HUES64 (cell line): Measurements from ENCODE around the gene STARD13.

Source experiments
- H3K27ac ChIP-seq: 2 replicates; pipeline ENCODE4 v1.7.0; 2013; ENCODE audit warnings: low read depth, low read length, inconsistent platforms
- H3K27me3 ChIP-seq: 2 replicates; pipeline ENCODE4 v1.6.1; 2013; ENCODE audit warnings: mild to moderate bottlenecking, low read length; ENCODE audit not compliant: insufficient read depth
- H3K36me3 ChIP-seq: 2 replicates; pipeline ENCODE4 v1.6.1; 2013; ENCODE audit warnings: mild to moderate bottlenecking, low read length; ENCODE audit not compliant: insufficient read depth
- H3K4me1 ChIP-seq: 2 replicates; pipeline ENCODE4 v1.6.1; 2013; ENCODE audit warnings: mild to moderate bottlenecking, low read length, moderate library complexity; ENCODE audit not compliant: insufficient read depth
- H3K4me3 ChIP-seq: 2 replicates; pipeline ENCODE4 v1.5.1; 2013; ENCODE audit warnings: mild to moderate bottlenecking, low read length, moderate library complexity
- H3K9ac ChIP-seq: 2 replicates; pipeline ENCODE4 v1.6.1; 2013; ENCODE audit warnings: mild to moderate bottlenecking, low read depth, low read length
- H3K9me3 ChIP-seq: 2 replicates; pipeline ENCODE4 v1.6.1; 2013; ENCODE audit warnings: low read depth, low read length; ENCODE audit not compliant: insufficient read depth
- WGBS: fragments of 150-250, 120-280 bp; methylation state at CpG from one replicate; pipeline ENCODE4 v1.1.7; 2013; ENCODE audit warnings: missing lambda C conversion rate; 5-methylcytosine and 5-hydroxymethylcytosine counted together

STARD13 gene

DNA sequence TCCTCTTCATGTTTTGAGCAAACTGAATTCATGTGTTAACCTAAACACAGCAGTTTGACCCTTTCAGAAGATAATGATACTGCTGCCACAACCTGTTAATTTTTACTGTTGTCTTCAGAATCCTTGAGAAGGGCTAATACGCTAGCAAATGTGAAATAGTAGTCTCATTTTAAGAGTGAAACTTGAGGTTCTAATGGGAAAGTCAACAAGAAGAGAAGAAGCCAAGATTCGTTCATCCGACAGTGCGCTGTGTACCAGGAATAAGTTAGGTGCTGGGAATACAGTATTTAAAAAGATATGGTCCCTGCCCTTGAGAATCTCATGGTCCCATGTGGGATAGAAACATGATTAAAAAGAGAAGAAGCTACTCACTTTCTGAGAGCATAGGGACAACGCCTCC lies 134.9 kb downstream of the STARD13 start:
- H3K27me3 ChIP-seq, result no peaks in the 10 kb centered on the region
- H3K9me3 ChIP-seq, result no peaks in the 10 kb centered on the region
- no peak overlapping the region for H3K4me3 ChIP-seq
- H3K4me1 ChIP-seq, result no peaks in the 10 kb centered on the region
- WGBS, result 93% methylated on average over 5 of the region's 5 CpGs
- no peak overlapping the region for H3K9ac ChIP-seq
- no peaks in the 10 kb centered on the region for H3K36me3 ChIP-seq
- H3K27ac ChIP-seq, result no peak overlapping the region

DNA sequence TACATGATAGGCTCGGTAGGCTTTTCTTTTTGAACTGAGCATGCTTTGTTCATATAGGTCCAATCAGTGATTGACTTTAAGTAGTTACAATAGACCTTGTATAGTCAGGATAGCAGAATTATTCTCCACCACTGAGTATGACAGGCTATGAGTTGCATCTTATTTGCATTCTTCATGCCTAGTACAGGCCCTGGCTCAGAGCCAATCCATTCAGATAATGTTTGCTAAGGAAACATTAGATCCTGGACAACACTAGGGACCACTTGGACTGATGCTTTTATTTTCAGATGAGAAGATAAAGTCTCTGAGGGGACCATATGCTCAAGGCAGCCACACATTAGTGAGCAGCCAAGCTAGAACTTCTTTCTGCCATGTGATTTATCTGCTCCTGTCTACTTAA lies 135.4 kb downstream of the STARD13 start:
- Histone ChIP-seq H3K27me3 (no peaks in the 10 kb centered on the region), H3K9me3 (no peaks in the 10 kb centered on the region), H3K27ac (no peak overlapping the region), H3K4me1 (no peaks in the 10 kb centered on the region), H3K36me3 (no peaks in the 10 kb centered on the region), H3K4me3 (no peak overlapping the region), H3K9ac (no peak overlapping the region)
- 91% methylated on average over 1 of the region's 1 CpG for WGBS

DNA sequence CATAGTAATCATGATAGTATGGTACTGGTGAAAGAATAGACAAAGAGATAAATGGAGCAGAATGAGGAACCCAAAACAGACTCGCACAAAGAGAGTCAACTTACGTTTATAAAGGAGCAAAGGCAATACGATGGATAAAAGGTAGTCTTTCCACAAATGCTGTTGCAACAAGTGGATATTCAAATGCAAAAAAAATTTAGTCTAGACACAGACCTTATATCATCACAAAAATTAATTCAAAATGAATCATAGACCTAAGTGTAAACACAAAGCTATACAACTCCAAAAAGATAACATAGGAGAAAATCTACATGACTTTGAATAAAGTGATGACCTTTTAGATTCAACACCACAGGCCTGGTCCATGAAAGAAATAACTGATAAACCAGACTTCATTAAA lies 137.7 kb downstream of the STARD13 start:
- no peaks in the 10 kb centered on the region for H3K4me1 ChIP-seq
- WGBS, result 96% methylated on average over 3 of the region's 3 CpGs
- no peaks in the 10 kb centered on the region for H3K27me3 ChIP-seq
- H3K27ac ChIP-seq, result no peak overlapping the region
- H3K36me3 ChIP-seq, result no peaks in the 10 kb centered on the region
- H3K9ac ChIP-seq, result no peak overlapping the region
- no peaks in the 10 kb centered on the region for H3K9me3 ChIP-seq
- no peak overlapping the region for H3K4me3 ChIP-seq

DNA sequence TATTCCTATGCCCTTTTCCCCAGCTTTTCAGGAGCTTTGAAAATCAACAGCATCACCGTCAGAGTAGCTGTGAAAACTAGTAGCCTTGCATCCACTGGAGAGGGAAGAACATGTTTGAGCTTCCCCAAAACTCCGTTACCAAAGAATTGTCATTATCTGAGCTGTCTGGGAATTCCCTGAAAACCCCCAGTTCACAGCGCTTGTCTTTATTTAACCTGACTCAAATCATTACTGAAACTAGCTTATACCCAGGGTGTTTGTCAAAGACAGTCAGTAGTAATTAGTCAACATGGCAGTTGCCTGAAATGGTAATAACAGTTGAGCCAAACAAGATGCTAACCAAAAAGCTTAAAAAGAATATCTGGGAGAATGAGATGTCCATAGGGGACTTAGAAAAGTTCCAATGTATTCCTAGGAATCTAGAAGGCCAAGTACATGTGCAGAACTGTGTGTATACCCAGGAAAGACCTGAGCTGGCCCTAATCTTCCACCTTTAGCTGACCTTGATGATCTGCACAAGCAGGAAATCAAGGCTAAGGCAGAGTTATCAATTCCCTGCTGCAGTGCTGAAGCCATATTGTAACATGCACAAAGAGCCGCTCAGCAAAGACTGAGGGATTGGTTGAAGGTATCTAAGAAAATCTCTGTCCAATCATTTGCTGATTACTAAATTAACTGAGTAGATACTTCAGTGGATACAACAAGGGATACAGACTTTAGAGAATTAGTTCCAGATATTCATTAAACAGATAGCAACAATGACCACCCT lies 138.5 kb downstream of the STARD13 start:
- no peaks in the 10 kb centered on the region for H3K36me3 ChIP-seq
- H3K4me3 ChIP-seq, result no peak overlapping the region
- no peaks in the 10 kb centered on the region for H3K9me3 ChIP-seq
- no peaks in the 10 kb centered on the region for H3K27me3 ChIP-seq
- no peak overlapping the region for H3K9ac ChIP-seq
- H3K27ac ChIP-seq, result no peak overlapping the region
- 96% methylated on average over 4 of the region's 4 CpGs for WGBS
- no peaks in the 10 kb centered on the region for H3K4me1 ChIP-seq

DNA sequence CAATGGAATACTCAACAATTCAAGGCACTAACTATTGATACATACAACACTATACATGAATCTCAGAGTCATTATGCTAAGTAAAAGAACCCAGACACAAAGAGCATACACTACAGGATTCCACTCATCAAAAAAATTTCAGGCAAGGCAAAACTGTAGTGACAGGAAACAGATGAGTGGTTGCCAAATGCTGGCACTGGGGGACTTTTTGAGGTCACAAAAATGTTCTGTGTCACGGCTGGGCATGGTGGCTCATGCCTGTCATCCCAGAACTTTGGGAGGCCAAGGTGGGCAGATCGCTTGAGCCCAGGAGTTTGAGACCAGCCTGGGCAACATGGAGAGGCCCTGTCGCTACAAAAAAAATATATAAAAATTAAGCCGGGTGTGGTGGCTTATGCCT lies 139.9 kb downstream of the STARD13 start:
- H3K27ac ChIP-seq, result no peak overlapping the region
- H3K4me1 ChIP-seq, result no peaks in the 10 kb centered on the region
- no peaks in the 10 kb centered on the region for H3K9me3 ChIP-seq
- H3K27me3 ChIP-seq, result no peaks in the 10 kb centered on the region
- H3K4me3 ChIP-seq, result no peak overlapping the region
- H3K36me3 ChIP-seq, result no peaks in the 10 kb centered on the region
- H3K9ac ChIP-seq, result no peak overlapping the region
- WGBS, result 93% methylated on average over 4 of the region's 4 CpGs

DNA sequence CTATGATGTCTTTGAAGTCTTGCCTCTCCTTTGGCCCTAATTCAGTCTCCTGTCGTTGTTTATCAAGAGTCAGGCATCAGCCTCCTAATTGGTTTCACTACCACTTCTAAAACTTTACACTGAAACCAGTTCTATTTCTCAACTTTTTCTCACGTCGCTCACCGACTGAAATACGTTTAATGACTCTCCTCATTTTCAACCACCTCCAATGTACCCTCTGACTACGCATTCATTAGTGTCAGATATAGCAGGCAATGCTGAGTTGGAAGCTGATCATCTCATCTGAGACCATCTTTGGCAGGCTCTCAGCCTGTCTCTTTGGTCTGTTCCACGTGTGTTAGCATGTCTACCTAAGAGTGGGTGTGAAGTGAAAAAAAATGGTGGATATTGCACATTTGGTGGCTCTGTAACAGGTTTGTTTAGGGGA lies 141.2 kb downstream of the STARD13 start:
- Histone ChIP-seq H3K4me3 (no peak overlapping the region), H3K36me3 (no peaks in the 10 kb centered on the region), H3K4me1 (no peaks in the 10 kb centered on the region), H3K9me3 (no peaks in the 10 kb centered on the region), H3K27ac (no peak overlapping the region), H3K27me3 (no peaks in the 10 kb centered on the region), H3K9ac (no peak overlapping the region)
- WGBS, result 94% methylated on average over 7 of the region's 7 CpGs

DNA sequence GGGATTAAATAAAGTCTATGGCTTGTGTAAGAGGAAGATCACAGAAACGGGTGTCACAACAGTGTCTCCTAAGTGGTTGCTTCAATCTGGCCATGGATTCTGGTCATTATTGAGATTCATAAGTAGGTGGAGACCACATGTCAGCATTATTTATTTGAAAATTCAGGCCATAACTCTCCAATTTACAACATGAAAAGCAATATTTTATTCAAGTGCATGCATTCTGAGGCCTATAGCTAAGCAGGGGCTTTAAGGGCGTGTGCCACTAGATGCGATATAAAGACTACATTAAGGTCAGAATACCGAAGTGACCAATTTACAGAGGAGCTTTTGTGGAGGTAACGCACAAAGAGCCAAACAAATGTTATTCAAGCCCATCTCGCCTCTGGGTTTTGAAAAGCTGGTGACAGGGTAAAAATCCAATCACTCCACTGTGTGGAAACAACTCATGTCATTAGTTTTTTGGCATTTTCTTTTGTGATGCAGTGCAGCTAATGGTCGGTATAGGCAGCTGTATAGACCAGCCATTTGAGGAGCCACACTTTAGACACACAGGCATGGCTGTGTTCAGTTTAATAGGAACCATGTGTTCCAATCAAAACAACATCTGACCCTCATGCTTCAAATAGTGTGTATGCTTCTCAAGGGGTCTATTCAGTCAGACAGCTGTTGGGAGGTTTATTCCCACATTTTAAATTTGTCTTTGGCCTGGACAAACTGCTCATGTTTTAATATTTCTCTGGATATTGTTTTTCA lies 145.6 kb downstream of the STARD13 start:
- WGBS, result 95% methylated on average over 7 of the region's 7 CpGs

DNA sequence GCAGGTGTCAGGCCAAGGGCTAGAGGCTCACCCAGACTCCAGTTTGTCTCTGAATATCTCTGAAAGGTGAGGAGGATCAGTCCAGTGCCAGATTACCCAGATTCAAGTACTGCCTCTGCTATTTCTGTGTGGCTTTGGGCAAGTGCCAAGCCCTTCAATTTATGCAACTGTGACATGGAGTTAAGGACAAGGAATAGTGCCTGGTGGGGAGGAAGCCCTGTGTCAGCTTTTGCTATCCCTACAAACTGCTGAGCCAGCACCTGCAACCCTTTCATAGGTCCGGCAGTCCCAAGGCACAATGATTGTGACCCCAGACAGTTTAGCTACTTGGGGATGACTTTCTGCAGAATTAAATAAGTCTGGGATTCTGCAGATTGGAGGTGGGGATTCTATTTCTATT lies 146.4 kb downstream of the STARD13 start:
- WGBS, result 92% methylated on average over 1 of the region's 1 CpG

More for the DNA sequence above, 145.6 kb downstream of the STARD13 start:
- H3K9ac ChIP-seq, result no peak overlapping the region
- H3K4me3 ChIP-seq, result no peak overlapping the region
- no peaks in the 10 kb centered on the region for H3K27me3 ChIP-seq
- H3K36me3 ChIP-seq, result no peaks in the 10 kb centered on the region
- no peak overlapping the region for H3K27ac ChIP-seq
- H3K4me1 ChIP-seq, result no peaks in the 10 kb centered on the region
- no peaks in the 10 kb centered on the region for H3K9me3 ChIP-seq

DNA sequence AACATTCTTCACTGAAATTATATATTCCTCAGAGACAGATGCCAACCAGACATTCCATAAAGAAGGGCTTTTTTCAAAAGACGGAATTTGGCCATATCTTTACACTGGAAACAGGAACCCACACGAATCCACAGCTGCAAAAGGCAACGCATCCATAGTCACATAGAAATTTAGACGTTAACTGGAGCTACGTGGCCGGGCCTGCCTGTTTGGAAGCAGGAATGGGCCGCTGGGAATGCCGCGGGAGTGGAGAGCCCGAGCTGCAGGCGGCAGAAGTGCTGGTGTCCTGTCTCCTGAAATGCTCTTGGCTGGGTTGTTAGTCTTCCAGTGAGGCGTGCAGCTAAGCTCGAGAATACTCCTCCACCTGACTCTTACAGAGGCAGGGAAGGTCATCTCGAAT lies 147.1 kb downstream of the STARD13 start:
- H3K27ac ChIP-seq, result no peak overlapping the region
- 91% methylated on average over 14 of the region's 14 CpGs for WGBS
- no peaks in the 10 kb centered on the region for H3K27me3 ChIP-seq
- no peak overlapping the region for H3K9ac ChIP-seq
- H3K9me3 ChIP-seq, result no peaks in the 10 kb centered on the region
- H3K36me3 ChIP-seq, result no peaks in the 10 kb centered on the region
- no peak overlapping the region for H3K4me3 ChIP-seq
- no peaks in the 10 kb centered on the region for H3K4me1 ChIP-seq

More for the DNA sequence above, 146.4 kb downstream of the STARD13 start:
- H3K9me3 ChIP-seq, result no peaks in the 10 kb centered on the region
- H3K4me1 ChIP-seq, result no peaks in the 10 kb centered on the region
- no peak overlapping the region for H3K9ac ChIP-seq
- H3K36me3 ChIP-seq, result no peaks in the 10 kb centered on the region
- no peak overlapping the region for H3K27ac ChIP-seq
- H3K27me3 ChIP-seq, result no peaks in the 10 kb centered on the region
- no peak overlapping the region for H3K4me3 ChIP-seq

DNA sequence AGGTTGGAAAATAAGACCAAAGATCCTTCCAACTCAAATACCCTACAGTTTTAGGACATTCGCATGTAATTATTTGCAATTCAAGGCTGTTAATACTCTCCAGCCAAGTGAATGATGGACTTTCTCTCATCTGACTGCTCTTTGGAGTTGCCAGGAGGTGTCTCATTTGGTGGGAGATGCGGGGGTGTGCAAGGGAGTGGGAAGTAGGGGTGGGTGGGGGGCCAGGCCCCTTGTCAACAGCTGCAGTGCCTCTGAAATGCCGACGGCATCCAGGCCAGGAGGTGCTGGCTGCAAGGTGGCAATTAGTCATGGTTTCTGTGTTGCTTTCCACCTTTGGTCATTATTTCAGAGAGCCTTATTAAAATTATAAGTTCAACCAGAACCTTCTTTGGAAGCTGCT lies 147.8 kb downstream of the STARD13 start:
- WGBS, result 89% methylated on average over 4 of the region's 4 CpGs

DNA sequence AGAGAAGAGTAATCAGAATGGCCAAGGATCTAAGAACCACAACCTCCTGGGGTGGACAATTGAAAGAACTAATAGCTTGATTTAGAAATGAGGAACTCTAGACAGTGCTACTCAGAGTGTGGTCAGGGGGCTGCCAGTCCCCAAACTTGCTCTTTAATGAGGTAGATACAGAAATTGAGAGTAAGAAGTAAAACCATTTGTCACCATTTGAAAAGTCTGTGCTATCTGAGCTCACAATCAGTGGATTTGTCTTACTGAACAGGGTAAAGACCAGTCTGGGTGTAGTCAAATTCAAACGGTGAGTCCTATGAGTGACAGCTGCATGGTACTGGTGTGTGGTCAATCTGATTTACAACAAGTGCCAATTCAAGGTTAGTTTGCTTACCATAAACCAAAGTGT lies 150.5 kb downstream of the STARD13 start:
- Histone ChIP-seq H3K4me1 (no peaks in the 10 kb centered on the region), H3K9ac (no peak overlapping the region), H3K36me3 (no peaks in the 10 kb centered on the region), H3K4me3 (no peak overlapping the region), H3K27me3 (no peaks in the 10 kb centered on the region), H3K9me3 (no peaks in the 10 kb centered on the region), H3K27ac (no peak overlapping the region)
- WGBS, result 89% methylated on average over 1 of the region's 1 CpG

More for the DNA sequence above, 147.8 kb downstream of the STARD13 start:
- H3K36me3 ChIP-seq, result no peaks in the 10 kb centered on the region
- H3K9ac ChIP-seq, result no peak overlapping the region
- no peaks in the 10 kb centered on the region for H3K9me3 ChIP-seq
- H3K4me1 ChIP-seq, result no peaks in the 10 kb centered on the region
- H3K27ac ChIP-seq, result no peak overlapping the region
- no peak overlapping the region for H3K4me3 ChIP-seq
- no peaks in the 10 kb centered on the region for H3K27me3 ChIP-seq
